GM19351 (cell line): ENCODE results near the gene TRAPPC3.

Source experiments
- ATAC-seq: cut with Tn5 transposase; IDR thresholded peaks from one replicate; pipeline ENCODE4 v1.9.1; 2021; ENCODE audit warnings: mild to moderate bottlenecking, moderate library complexity; ENCODE audit not compliant: unreplicated experiment

TRAPPC3 gene

DNA sequence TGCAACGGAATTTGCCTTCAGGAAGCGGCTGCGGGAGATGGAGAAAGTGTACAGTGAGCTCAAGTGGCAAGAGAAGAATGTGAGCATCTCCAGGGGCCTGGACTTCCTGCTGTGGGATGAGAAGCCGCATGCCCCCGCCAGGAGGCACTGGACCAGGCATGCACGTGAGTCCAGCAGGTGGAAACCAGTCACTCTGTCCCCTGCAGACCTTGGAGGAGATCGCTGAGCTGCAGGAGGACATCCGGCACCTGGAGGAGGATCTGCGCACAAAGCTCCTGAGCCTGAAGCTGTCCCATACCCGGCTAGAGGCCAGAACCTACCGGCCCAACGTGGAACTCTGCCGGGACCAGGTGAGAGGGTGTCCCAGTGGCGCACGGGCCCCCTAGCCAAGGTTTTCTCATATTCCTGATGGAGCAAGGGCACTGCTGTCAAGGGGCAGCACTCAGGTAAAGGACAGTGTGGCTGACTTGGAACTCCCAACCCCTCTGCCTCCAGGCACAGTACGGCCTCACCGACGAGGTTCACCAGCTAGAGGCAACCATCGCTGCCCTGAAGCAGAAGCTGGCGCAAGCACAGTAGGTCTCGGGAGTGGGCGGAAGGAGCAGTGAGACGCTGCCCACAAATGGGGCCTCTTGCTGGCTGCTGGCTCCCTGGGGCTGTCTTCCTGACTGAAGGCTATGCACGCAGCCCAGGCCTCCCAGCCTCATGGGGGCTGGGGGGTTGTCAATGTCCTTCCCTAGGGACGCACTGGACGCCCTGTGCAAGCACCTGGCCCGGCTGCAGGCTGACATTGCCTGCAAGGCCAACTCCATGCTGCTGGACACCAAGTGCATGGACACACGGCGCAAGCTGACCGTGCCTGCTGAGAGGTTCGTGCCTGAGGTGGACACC is 61.8 kb downstream of the TRAPPC3 start:
- ATAC-seq = no peak
